Measurements from ENCODE around the gene RNU1-2. TPM values are rescaled to one million over a fixed set of nuclear protein-coding genes. Genes with fewer than 3 reads are reported as not detected.

Gene RNU1-2
- total and polyA plus RNA-seq, 2 of the 4 experiments (the other 2 are of a cell fraction) = under 0.01 TPM; not detected in 1

DNA sequence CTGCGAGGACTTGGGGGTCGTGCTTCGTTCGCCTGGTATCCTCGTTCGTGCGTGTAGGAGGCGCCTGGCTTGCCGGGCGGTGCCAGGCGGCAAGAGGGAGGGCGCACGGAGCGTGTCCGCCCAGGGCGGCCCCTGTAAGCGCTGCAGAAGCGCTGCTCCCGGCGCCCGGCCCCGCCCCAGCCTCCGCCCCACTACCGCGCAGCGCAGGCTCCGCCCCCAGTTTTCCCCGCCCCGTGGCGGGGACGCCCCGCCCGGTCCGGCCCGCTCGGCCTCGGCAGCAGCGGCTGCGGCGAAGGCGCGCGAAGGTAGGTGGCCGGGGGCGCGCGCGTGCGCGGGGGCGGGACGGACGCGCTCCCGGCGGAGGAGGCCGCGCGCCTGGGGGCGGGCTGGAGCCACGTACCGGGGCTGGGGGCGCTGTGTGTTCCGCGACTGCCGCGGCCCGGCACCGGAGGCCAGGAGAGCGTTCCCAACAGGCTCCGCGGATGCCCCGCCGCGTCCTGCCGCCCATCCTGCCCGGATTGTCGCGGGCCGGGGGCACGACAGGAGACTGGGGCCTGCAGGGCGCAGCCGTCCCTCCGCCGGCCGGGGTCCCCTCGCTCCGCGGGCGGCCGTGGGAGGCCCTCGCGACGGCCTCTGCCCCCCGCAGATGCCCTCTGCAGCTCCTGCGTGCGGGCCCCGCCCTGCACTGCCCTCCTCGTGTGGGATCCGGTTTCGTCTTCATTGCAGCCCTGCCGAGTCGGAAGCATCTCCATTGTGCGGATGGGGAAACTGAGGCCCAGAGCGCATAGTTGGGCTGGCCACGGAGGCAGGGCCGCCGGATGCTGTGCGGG, 18.3 kb downstream of the RNU1-2 start:
- Histone ChIP-seq H2BK15ac (ENCODE audit: low read depth, low read length) (0 out of 3 replicates have a peak overlapping the region, but pooled peaks have one; percentile 18), H2BK120ac (ENCODE audit: low read depth, low read length) (peak overlapping the region; percentile 72; the same call in 1 of the 2 replicates), H3K9me1 (ENCODE audit: insufficient read depth, low read length) (peaks cover 4% of the 10 kb centered on the region; the same call in 1 of the 2 replicates), H4K8ac (ENCODE audit: low read depth in 2 of 2, low read length in 2 of 2) (peak overlapping the region; percentile 88 to 97), H3K9ac (ENCODE audit: low read depth, low read length) (peak overlapping the region; percentile 82), H2BK20ac (ENCODE audit: low read depth, low read length) (no peak overlapping the region), H4K5ac (ENCODE audit: low read depth, low read length) (peak overlapping the region; percentile 75), H3K9me3 (ENCODE audit: control insufficient read depth, insufficient read depth, low read length) (no peaks in the 10 kb centered on the region), H3K4me3 (ENCODE audit: insufficient read depth, low read depth, low read length) (peak overlapping the region; percentile 83), H3K14ac (replicated peaks; ENCODE audit: low read depth, low read length) (peak overlapping the region; percentile 39), H3K79me1 (ENCODE audit: low read depth in 1 of 2, low read length in 2 of 2) (peaks cover 0 to 19% of the 10 kb centered on the region in 2 experiments; a peak in 2 of 4 replicates), H3K56ac (ENCODE audit: extremely low read depth, insufficient read depth, low read length) (peak overlapping the region; percentile 48; the same call in 1 of the 2 replicates), H3K23ac (ENCODE audit: low read depth, low read length) (peak overlapping the region; percentile 73; the same call in 1 of the 2 replicates), H2AFZ (replicated peaks; ENCODE audit: low read length, poor library complexity) (peak overlapping the region; percentile 99), H2BK5ac (ENCODE audit: low read depth, low read length, poor library complexity, severe bottlenecking) (peak overlapping the region; percentile 71), H3K36me3 (ENCODE audit: control insufficient read depth, insufficient read depth, low read length) (no peaks in the 10 kb centered on the region), H3K4me2 (ENCODE audit: low read depth, low read length) (peak overlapping the region; percentile 90), H3K18ac (ENCODE audit: low read depth, low read length) (peak overlapping the region; percentile 53; the same call in 1 of the 2 replicates), H2AK9ac (replicated peaks; ENCODE audit: low read depth, low read length, poor library complexity) (peak overlapping the region; percentile 97), H4K91ac (ENCODE audit: insufficient read depth, low read depth, low read length) (peak overlapping the region; percentile 77), H3K27me3 (ENCODE audit: control insufficient read depth, insufficient read depth, low read length) (no peaks in the 10 kb centered on the region), H4K20me1 (ENCODE audit: insufficient read depth, low read length) (no peaks in the 10 kb centered on the region; the same call in 1 of the 2 replicates), H2AK5ac (ENCODE audit: low read depth, low read length) (peak overlapping the region; percentile 79), H3K4ac (ENCODE audit: low read depth, low read length) (peak overlapping the region; percentile 86), H3K27ac (ENCODE audit: insufficient read depth, low read length) (peak overlapping the region; percentile 74), H3K4me1 (ENCODE audit: control insufficient read depth, insufficient read depth, low read length) (peaks cover 4% of the 10 kb centered on the region)
- POLR2A ChIA-PET (ENCODE audit: unreplicated experiment) = no interaction called here
- WGBS, 2 experiments (ENCODE audit: extremely low coverage in 2 of 2, insufficient read length in 1 of 2) = 1% methylated on average over 92 of the region's 109 CpGs; no CpG with 5 or more reads in 1 of the 2 experiments
- dilution Hi-C loops (cut with HindIII; ENCODE audit: low sequenced_read_pairs, unreplicated experiment) (no loop called here), intact Hi-C loops (cut with micrococcal nuclease) (no loop called here), in situ Hi-C loops (cut with MboI; ENCODE audit: low sequenced_read_pairs) (no loop called here)
- peak; percentile 52; the same call in 1 of the 2 replicates for TF ChIP-seq MXI1 (IDR thresholded peaks at IDR 0.05; ENCODE audit: borderline replicate concordance, low read depth, low read length)
- no peak for TF ChIP-seq RAD21 (IDR thresholded peaks at IDR 0.05; ENCODE audit: low read length)
- TF ChIP-seq, protein P1, sequence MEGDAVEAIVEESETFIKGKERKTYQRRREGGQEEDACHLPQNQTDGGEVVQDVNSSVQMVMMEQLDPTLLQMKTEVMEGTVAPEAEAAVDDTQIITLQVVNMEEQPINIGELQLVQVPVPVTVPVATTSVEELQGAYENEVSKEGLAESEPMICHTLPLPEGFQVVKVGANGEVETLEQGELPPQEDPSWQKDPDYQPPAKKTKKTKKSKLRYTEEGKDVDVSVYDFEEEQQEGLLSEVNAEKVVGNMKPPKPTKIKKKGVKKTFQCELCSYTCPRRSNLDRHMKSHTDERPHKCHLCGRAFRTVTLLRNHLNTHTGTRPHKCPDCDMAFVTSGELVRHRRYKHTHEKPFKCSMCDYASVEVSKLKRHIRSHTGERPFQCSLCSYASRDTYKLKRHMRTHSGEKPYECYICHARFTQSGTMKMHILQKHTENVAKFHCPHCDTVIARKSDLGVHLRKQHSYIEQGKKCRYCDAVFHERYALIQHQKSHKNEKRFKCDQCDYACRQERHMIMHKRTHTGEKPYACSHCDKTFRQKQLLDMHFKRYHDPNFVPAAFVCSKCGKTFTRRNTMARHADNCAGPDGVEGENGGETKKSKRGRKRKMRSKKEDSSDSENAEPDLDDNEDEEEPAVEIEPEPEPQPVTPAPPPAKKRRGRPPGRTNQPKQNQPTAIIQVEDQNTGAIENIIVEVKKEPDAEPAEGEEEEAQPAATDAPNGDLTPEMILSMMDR (conservative IDR thresholded peaks at IDR 0.05; ENCODE audit: low read depth, low read length) = 0 out of 2 replicates have a peak, but pooled peaks have one; percentile 20
- TF ChIP-seq NFE2L2 (IDR thresholded peaks at IDR 0.05; ENCODE audit: low read depth, low read length) = 0 out of 2 replicates have a peak, but pooled peaks have one; percentile 3
- TF ChIP-seq, protein P2, sequence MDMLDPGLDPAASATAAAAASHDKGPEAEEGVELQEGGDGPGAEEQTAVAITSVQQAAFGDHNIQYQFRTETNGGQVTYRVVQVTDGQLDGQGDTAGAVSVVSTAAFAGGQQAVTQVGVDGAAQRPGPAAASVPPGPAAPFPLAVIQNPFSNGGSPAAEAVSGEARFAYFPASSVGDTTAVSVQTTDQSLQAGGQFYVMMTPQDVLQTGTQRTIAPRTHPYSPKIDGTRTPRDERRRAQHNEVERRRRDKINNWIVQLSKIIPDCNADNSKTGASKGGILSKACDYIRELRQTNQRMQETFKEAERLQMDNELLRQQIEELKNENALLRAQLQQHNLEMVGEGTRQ (IDR thresholded peaks at IDR 0.05; ENCODE audit: low read depth, low read length) = no peak
- TF ChIP-seq BHLHE40 (IDR thresholded peaks at IDR 0.05; ENCODE audit: low read depth, low read length) = no peak
- no peak for TF ChIP-seq FOS (IDR thresholded peaks at IDR 0.05; ENCODE audit: low read depth, low read length)
- peak; percentile 88 for TF ChIP-seq MAZ (IDR thresholded peaks at IDR 0.05; ENCODE audit: borderline replicate concordance, low read depth, low read length)
- TF ChIP-seq, protein P3, sequence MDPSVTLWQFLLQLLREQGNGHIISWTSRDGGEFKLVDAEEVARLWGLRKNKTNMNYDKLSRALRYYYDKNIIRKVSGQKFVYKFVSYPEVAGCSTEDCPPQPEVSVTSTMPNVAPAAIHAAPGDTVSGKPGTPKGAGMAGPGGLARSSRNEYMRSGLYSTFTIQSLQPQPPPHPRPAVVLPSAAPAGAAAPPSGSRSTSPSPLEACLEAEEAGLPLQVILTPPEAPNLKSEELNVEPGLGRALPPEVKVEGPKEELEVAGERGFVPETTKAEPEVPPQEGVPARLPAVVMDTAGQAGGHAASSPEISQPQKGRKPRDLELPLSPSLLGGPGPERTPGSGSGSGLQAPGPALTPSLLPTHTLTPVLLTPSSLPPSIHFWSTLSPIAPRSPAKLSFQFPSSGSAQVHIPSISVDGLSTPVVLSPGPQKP (IDR thresholded peaks at IDR 0.05; ENCODE audit: borderline replicate concordance, low read depth, low read length) = no peak
- TF ChIP-seq POLR2A (IDR thresholded peaks at IDR 0.05; ENCODE audit: low read depth, low read length) = peak; percentile 53; the same call in 1 of the 2 replicates
- CTCF ChIA-PET = no interaction called here
- DNase-seq (peak; percentile 95), ATAC-seq (ENCODE audit: low read depth) (peak; percentile 99)
- BruUV-seq (replicated peaks) = no TSS peak
